Mesendoderm (in vitro differentiated cells): ENCODE results near the gene CEP152.

Experiments
- DNase-seq: peaks from one replicate; pipeline ENCODE4 v3.0.0; 2013
- H2AK5ac ChIP-seq: 2 replicates; pipeline ENCODE4 v1.6.1; 2013; ENCODE audit warnings: low read length, inconsistent platforms
- H2BK120ac ChIP-seq: 2 replicates; pipeline ENCODE4 v1.6.1; 2013; ENCODE audit warnings: low read depth, mild to moderate bottlenecking, low read length, moderate library complexity, mixed read lengths
- H2BK15ac ChIP-seq: replicated peaks from 2 replicates; pipeline ENCODE4 v1.6.1; 2013; ENCODE audit warnings: low read depth, mild to moderate bottlenecking, moderate library complexity
- H2BK5ac ChIP-seq: 2 replicates; pipeline ENCODE4 v1.6.1; 2013; ENCODE audit warnings: low read length, inconsistent platforms
- H3K18ac ChIP-seq: 2 replicates; pipeline ENCODE4 v1.6.1; 2013; ENCODE audit warnings: mild to moderate bottlenecking, low read length, mixed read lengths
- H3K23ac ChIP-seq: one replicate; pipeline ENCODE4 v1.6.1; 2013; ENCODE audit warnings: low read length
- H3K27ac ChIP-seq: 2 replicates; pipeline ENCODE4 v1.5.1; 2013; ENCODE audit warnings: low read depth, mild to moderate bottlenecking, inconsistent platforms, low read length, moderate library complexity
- H3K27me3 ChIP-seq: 2 replicates; pipeline ENCODE4 v1.6.1; 2013; ENCODE audit warnings: low read length, control low read depth, mild to moderate bottlenecking, inconsistent platforms; ENCODE audit not compliant: insufficient read depth, poor library complexity
- H3K36me3 ChIP-seq: 2 replicates; pipeline ENCODE4 v1.6.1; 2013; ENCODE audit warnings: low read length, inconsistent platforms; ENCODE audit not compliant: control insufficient read depth, insufficient read depth
- H3K4ac ChIP-seq: one replicate; pipeline ENCODE4 v1.6.1; 2013; ENCODE audit warnings: low read depth, mild to moderate bottlenecking, low read length, moderate library complexity
- H3K4me1 ChIP-seq: 2 replicates; pipeline ENCODE4 v1.6.1; 2013; ENCODE audit warnings: low read depth, low read length, inconsistent platforms; ENCODE audit not compliant: control insufficient read depth
- H3K4me2 ChIP-seq: 2 replicates; pipeline ENCODE4 v1.6.1; 2013; ENCODE audit warnings: low read length
- H3K4me3 ChIP-seq: 2 replicates; pipeline ENCODE4 v1.5.1; 2013; ENCODE audit warnings: mild to moderate bottlenecking, low read length
- H3K56ac ChIP-seq: one replicate; pipeline ENCODE4 v1.6.1; 2013; ENCODE audit warnings: low read length
- H3K79me1 ChIP-seq: 2 replicates; pipeline ENCODE4 v1.6.1; 2013; ENCODE audit warnings: low read length, inconsistent platforms
- H3K79me2 ChIP-seq: 2 replicates; pipeline ENCODE4 v1.6.1; 2013; ENCODE audit warnings: mild to moderate bottlenecking, low read length; ENCODE audit not compliant: control insufficient read depth, insufficient read depth
- H3K9ac ChIP-seq: 2 replicates; pipeline ENCODE4 v1.6.1; 2013; ENCODE audit warnings: low read length, inconsistent platforms
- H4K5ac ChIP-seq: one replicate; pipeline ENCODE4 v1.6.1; 2013; ENCODE audit warnings: low read length
- H4K8ac ChIP-seq: one replicate; pipeline ENCODE4 v1.6.1; 2013; ENCODE audit warnings: low read depth, mild to moderate bottlenecking, control low read depth, low read length, moderate library complexity
- WGBS: extraction: QIAGEN DNeasy Blood & Tissue Kit; methylation state at CpG from one replicate; pipeline ENCODE4 v1.1.7; 2013; ENCODE audit warnings: low lambda C conversion rate, missing lambda C conversion rate; ENCODE audit not compliant: insufficient coverage; ENCODE audit errors: extremely low coverage; 5-methylcytosine and 5-hydroxymethylcytosine counted together

Gene CEP152

DNA sequence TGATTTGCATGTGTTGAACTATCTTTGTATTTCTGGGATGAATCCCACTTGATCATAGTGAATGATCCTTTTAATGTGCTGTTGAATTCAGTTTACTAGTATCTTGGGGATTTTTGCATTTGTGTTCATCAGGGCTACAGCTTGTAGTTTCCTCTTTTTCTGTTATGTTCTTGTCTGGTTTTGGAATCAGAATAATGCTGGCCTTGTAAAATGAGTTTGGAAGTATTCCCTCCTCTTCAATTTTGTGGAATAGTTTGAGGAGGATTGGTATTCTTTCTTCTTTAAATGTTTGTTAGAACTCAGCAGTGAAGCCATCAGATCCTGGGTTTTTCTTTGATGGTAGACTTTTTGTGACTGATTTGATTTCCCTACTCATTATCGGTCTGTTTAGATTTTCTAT is 102.2 kb downstream of the CEP152 start:
- H3K56ac ChIP-seq: no peak overlapping the region
- H3K4me1 ChIP-seq: no peaks in the 10 kb centered on the region
- no peaks in the 10 kb centered on the region for H3K36me3 ChIP-seq
- no peaks in the 10 kb centered on the region for H3K27me3 ChIP-seq
- H3K27ac ChIP-seq: no peak overlapping the region
- no CpG with 5 or more reads among the region's 1 CpG for WGBS
- no peak overlapping the region for H3K23ac ChIP-seq
- no peak for DNase-seq
- no peak overlapping the region for H3K4ac ChIP-seq
- no peak overlapping the region for H2BK5ac ChIP-seq
- H4K8ac ChIP-seq: no peak overlapping the region
- no peak overlapping the region for H3K4me2 ChIP-seq
- H4K5ac ChIP-seq: no peak overlapping the region
- H2BK120ac ChIP-seq: no peak overlapping the region
- H2BK15ac ChIP-seq: no peak overlapping the region
- H3K4me3 ChIP-seq: no peak overlapping the region
- no peak overlapping the region for H2AK5ac ChIP-seq
- H3K9ac ChIP-seq: no peak overlapping the region
- H3K79me2 ChIP-seq: no peaks in the 10 kb centered on the region
- no peaks in the 10 kb centered on the region for H3K79me1 ChIP-seq
- H3K18ac ChIP-seq: no peak overlapping the region

DNA sequence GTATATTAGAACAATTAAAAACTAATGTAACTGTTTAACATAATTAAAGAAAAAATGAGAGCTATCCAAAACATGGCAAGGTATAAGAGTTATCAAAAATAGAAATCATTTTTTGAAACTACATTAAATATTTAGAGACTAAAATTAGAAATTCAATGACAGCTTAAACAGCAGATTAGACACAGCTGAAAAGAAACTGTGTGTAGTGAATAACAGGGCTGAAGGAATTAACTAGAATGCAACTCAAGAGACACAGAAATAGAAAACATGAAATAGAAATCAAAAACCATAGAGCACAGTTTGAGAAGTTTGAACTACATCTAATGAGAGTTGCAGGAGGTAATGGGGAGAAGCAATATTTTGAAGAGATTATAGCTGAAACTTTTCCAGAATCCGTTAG is 105.5 kb downstream of the CEP152 start:
- Histone ChIP-seq H3K27me3 (no peaks in the 10 kb centered on the region), H3K18ac (no peak overlapping the region), H3K4me2 (no peak overlapping the region), H3K56ac (no peak overlapping the region), H3K4me1 (no peaks in the 10 kb centered on the region), H3K79me1 (no peaks in the 10 kb centered on the region), H3K4me3 (no peak overlapping the region), H2BK120ac (no peak overlapping the region), H3K36me3 (no peaks in the 10 kb centered on the region), H4K8ac (no peak overlapping the region), H3K4ac (no peak overlapping the region), H3K9ac (no peak overlapping the region), H3K79me2 (no peaks in the 10 kb centered on the region), H2BK15ac (no peak overlapping the region), H3K23ac (no peak overlapping the region), H3K27ac (no peak overlapping the region), H2AK5ac (no peak overlapping the region), H4K5ac (no peak overlapping the region), H2BK5ac (no peak overlapping the region)
- no peak for DNase-seq
- WGBS: no CpG with 5 or more reads among the region's 1 CpG

DNA sequence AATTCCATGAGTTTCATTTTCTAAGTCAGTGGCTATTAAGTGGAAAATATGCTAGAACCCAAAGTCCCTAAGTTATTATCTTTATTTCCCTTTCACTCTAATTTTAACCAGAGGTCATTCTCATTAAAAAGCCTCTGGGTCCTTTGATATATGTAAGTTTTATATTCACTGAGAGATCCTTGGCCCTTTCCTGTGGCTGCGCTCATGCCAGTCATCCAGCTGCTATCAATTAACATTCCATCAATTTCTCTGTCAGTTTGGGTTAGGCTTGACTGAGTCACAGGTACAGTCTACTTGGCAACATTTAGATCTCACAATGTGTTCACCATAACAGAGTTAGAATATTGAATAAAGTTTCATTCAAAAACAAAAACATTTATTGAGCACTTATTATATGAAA is 107.3 kb downstream of the CEP152 start:
- Histone ChIP-seq H2BK5ac (no peak overlapping the region), H3K18ac (no peak overlapping the region), H4K8ac (no peak overlapping the region), H3K79me1 (no peaks in the 10 kb centered on the region), H3K27me3 (no peaks in the 10 kb centered on the region), H2AK5ac (no peak overlapping the region), H3K79me2 (no peaks in the 10 kb centered on the region), H2BK120ac (no peak overlapping the region), H2BK15ac (no peak overlapping the region), H3K9ac (no peak overlapping the region), H3K36me3 (no peaks in the 10 kb centered on the region), H3K4me1 (no peaks in the 10 kb centered on the region), H3K23ac (no peak overlapping the region), H3K4me3 (no peak overlapping the region), H3K4ac (no peak overlapping the region), H3K56ac (no peak overlapping the region), H3K4me2 (no peak overlapping the region), H3K27ac (no peak overlapping the region), H4K5ac (no peak overlapping the region)
- no peak for DNase-seq
- no CpG with 5 or more reads among the region's 1 CpG for WGBS

DNA sequence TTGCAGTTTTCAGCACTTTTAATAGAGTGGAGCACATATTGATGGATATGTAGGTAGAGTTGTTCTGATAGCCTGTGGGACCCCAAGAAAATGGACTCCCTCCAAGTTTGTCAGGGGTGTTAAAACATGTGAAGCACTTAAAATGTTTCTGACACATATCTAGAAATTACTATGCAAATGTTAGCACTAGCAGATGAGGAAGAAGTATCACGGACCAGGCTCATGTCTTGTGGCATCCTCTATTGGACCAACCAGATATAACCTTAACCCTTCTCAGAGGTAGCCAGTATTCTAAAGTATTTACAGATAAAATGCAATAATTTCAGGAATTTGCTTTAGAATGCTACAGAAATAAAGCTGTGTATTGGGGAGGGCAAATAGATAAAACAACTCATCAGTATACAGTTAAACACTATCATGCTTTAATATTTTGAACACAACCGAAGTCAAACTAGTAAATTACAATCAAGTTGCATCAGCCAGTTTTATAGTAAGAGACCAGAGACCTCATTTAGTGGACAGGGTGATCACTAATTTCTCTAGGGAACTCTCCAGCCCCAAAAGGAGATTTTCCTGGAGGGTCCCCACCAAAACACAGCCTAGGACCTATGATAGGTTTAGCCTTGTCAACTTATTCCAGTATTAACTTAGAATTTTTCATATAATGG is 108.2 kb downstream of the CEP152 start:
- no peak overlapping the region for H2BK120ac ChIP-seq
- H4K8ac ChIP-seq: no peak overlapping the region
- no peak overlapping the region for H2BK15ac ChIP-seq
- H3K9ac ChIP-seq: no peak overlapping the region
- H3K4me2 ChIP-seq: no peak overlapping the region
- H3K36me3 ChIP-seq: no peaks in the 10 kb centered on the region
- no peak overlapping the region for H4K5ac ChIP-seq
- no peaks in the 10 kb centered on the region for H3K27me3 ChIP-seq
- H3K56ac ChIP-seq: no peak overlapping the region
- H3K4me3 ChIP-seq: no peak overlapping the region
- no peak overlapping the region for H2AK5ac ChIP-seq
- no peaks in the 10 kb centered on the region for H3K79me1 ChIP-seq
- H3K4me1 ChIP-seq: no peaks in the 10 kb centered on the region
- H3K23ac ChIP-seq: no peak overlapping the region
- no peaks in the 10 kb centered on the region for H3K79me2 ChIP-seq
- no CpG with 5 or more reads among the region's 2 CpGs for WGBS
- no peak for DNase-seq
- no peak overlapping the region for H3K18ac ChIP-seq
- H3K27ac ChIP-seq: no peak overlapping the region
- H3K4ac ChIP-seq: no peak overlapping the region
- no peak overlapping the region for H2BK5ac ChIP-seq

GRCh38 chr15:48696627-48697312 is 114.1 kb downstream of the CEP152 start:
- Histone ChIP-seq H3K18ac (no peak overlapping the region), H3K23ac (no peak overlapping the region), H3K79me1 (no peaks in the 10 kb centered on the region), H3K27me3 (no peaks in the 10 kb centered on the region), H3K4me2 (no peak overlapping the region), H2BK120ac (no peak overlapping the region), H3K9ac (no peak overlapping the region), H4K5ac (no peak overlapping the region), H3K79me2 (no peaks in the 10 kb centered on the region), H4K8ac (no peak overlapping the region), H3K4me1 (no peaks in the 10 kb centered on the region), H3K27ac (no peak overlapping the region), H3K36me3 (no peaks in the 10 kb centered on the region), H2BK15ac (no peak overlapping the region), H3K4me3 (no peak overlapping the region), H3K56ac (no peak overlapping the region), H3K4ac (no peak overlapping the region), H2AK5ac (no peak overlapping the region), H2BK5ac (no peak overlapping the region)
- WGBS: no CpG with 5 or more reads among the region's 3 CpGs
- peak; percentile 41 for DNase-seq
